Measurements from ENCODE around the gene LCN2.
"Not testable (repeated sequence)": the region's sequence is repeated elsewhere in the genome, so short reads cannot be mapped to it uniquely, and the experiment has no call there.

LCN2 gene

DNA sequence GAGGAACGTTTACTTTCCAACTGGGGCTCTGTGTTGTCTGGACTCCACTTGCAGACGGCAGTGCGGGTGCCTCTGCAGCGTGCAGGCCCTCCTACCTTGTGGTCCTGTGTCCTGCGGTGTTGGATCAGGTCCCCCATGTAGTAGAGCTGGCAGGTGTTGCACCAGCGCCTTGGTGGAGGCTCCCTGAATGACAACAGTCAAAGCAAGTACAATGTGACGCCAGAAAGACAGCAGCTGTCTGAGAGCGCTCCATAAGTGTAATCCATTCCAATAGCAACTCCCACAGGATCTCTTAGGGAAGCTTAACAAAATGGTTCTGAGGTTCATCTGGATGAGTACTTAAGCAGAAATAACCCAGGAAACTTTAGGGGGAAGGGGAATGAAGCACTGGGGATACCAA lies 20.7 kb downstream of the LCN2 start:
- DNase-seq = no peak

DNA sequence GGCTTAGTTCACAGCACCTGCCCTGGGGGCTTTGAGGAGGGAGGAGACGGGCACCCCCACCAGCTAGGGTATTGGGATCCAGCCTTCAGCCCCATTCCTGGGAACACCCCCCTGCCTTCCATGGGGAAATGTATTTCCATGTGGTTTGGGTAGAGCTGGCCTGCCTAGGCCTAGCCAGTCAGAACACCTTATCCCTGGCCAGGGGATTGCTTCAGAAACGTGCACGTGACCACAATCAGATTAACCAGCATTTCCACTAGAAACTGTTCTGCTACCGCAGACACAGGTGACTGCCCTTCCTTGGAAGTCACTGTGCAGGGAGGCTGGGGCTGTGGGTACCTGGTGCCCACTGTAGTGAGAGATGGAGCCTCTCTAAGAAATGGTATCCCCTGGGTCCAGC lies 24.8 kb downstream of the LCN2 start:
- DNase-seq = no peak

- DNase-seq = no peak
Observed at GRCh38 chr9:128175102-128175563, 25.9 kb downstream of the LCN2 start.

GRCh38 chr9:128175726-128176125 lies 26.5 kb downstream of the LCN2 start:
- DNase-seq = no peak

DNA sequence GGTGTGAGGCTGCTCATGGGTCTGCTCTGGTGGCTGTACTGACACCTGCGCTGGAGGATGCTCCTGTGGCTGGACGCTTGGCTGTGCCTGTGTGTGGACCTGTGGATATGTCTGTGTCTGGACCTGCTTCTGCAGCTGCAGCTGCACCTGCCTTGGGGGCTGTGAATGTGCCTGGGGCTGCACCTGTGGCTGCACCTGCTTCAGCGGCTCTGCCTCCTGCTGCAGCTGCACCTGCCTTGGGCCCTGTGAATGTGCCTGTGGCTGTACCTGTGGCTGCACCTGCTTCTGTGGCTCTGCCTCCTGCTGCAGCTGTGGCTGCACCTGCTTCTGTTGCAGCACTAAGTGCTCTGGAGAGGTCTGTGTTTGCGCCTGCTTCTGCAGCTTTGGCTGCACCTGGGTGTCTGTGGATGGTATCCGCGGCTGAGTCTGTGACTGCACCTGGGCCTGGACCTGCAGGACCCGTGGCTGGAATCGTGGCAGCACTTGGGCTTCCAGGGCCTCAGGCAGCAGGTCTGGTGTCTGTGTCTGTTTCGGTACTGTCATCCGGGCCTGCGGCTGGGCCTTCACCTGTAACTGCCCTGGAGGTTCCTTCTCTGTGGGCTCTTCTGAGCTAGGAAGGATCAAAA lies 29.7 kb downstream of the LCN2 start:
- no peak for DNase-seq

- no peak for DNase-seq
Observed at GRCh38 chr9:128180001-128180400, 30.7 kb downstream of the LCN2 start.

- DNase-seq = no peak
Observed at GRCh38 chr9:128180447-128180846, 31.2 kb downstream of the LCN2 start.

- DNase-seq = not testable (repeated sequence)
Observed at GRCh38 chr9:128181480-128181879, 32.2 kb downstream of the LCN2 start.

DNA sequence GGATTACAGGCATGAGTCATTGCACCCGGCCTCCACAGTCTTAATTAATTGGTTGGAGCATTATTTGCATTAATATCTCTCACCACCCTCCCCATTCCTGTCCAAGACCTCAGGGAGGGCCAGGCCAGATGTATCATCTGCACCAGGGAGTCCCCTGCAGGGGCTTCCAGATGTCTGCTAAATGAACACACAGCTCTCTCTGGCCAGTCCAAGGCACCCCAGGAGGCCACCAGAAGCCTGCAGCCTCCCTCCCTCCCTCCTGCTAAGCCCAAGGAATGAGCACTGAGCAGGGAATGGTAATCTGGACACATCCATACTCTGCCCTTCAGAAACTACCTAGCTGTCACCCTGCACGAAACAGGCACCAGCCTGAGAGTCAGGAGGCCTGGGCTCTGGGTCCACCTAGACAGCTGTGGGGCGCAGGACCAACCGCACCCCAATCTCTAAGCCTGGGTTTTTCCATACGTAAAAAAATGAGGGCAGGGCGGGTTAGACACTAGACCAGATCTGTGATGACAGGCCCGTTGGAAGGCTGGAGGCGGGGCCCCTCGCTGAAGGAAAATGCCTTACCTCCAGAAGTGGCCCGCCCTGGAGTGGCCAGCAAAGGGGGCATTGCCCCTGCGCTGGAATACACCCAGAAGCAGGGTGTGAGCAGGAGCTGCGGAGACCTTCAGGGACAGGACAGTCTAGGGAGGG lies 33.8 kb downstream of the LCN2 start:
- no peak for DNase-seq

GRCh38 chr9:128185979-128186965 lies 37.0 kb downstream of the LCN2 start:
- DNase-seq = no peak

GRCh38 chr9:128187361-128187760 lies 38.1 kb downstream of the LCN2 start:
- no peak for DNase-seq

DNA sequence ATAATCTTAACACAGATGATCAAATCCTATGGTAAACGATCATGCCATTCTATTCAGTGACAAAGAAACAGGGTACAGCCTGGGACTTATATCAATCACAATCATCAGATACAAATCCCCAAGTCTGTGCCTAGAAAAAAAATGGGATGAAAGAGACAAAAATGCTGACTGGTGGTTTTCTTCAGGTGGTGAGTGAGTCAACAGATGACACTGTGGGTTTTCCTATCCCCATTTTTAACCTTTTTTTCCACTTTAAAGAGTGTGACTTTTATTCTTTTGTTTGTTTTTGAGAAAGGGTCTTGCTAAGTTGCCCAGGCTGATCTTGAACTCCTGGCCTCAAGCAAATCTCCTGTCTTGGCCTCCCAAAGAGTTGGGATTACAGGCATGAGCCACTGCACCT lies 39.0 kb downstream of the LCN2 start:
- DNase-seq = no peak

GRCh38 chr9:128190013-128190412 lies 40.8 kb downstream of the LCN2 start:
- DNase-seq = no peak

DNA sequence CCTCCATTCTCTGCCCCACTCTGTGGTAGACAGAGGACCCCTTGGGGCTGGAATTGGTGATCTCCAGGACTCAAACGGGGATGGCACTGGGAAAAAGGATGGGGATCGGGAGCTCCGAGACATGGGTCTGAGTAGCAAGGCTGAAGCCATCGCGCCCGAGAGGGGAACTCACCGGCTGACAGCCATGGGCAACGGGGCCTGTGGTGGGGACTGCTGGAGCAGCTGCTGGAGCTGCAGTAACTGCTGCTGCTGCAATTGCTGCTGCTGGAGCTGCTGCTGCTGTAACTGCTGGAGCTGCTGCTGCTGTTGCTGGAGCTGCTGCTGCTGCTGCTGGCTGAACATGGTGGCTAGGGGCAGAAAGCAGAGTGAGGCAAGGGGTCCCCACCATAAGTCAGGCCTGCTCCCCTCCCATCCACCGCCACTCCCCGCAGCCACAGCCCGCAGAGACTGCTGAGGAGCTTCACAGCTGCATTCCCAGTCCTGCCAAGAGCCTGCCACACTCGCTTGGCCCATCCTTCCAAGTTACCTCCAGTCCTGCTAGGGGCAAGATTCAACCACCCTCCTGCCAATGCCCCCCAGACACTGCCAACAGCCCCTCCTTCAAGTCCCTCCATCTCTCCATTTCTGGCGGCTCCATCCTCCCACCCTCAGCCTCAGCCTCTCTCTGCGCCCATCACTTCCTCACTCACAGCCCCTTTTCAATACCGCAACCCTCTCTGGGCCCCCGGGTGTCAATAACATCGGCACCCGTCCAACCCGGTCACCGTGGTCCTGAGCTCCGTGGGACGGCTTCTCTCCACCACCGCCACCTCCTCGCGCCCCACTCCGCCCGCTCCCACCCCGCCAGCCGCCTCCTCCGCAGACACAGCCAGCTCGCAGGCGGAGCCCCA lies 41.5 kb downstream of the LCN2 start:
- DNase-seq = peak; percentile 40

DNA sequence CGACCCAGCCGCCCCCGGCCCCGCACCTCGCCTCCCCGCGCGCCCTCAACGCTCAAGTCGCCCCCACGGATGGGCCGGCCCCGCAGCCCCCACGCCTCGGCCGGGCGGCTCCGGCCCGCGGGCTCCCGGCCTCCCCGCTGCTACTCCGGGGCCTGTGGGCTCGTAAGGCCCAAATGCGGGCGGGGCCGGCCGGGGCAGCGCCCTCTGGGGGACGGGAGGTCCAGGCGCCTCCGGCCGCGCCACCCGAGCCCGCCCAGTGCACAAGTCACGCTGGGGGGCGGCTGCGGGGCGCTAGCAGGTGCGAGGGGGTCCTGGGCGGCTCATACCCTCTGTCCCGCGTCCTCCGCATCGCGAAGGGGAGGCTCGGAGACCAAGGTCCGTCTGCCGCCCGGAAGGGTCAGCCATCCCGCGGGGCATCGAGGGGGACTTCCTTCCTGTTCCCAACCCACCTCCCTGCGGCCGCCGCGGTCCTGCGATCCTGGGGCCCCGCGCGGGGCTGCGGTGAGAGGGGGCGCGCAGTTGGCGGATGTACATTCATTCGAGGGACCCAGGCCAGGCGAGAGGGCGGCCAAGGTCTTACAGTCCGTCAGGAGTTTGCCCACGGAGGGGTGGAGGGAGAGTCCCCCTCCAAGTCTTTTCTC lies 42.3 kb downstream of the LCN2 start, which contains the start of gene CIZ1:
TSS of gene CIZ1 (minus strand) at position 167 of the 641 bp plus-strand sequence. CDS start 715 bp downstream, outside the sequence.
- DNase-seq = peak; percentile 56

GRCh38 chr9:128192601-128193371 lies 43.5 kb downstream of the LCN2 start:
- peak; percentile 84 for DNase-seq

DNA sequence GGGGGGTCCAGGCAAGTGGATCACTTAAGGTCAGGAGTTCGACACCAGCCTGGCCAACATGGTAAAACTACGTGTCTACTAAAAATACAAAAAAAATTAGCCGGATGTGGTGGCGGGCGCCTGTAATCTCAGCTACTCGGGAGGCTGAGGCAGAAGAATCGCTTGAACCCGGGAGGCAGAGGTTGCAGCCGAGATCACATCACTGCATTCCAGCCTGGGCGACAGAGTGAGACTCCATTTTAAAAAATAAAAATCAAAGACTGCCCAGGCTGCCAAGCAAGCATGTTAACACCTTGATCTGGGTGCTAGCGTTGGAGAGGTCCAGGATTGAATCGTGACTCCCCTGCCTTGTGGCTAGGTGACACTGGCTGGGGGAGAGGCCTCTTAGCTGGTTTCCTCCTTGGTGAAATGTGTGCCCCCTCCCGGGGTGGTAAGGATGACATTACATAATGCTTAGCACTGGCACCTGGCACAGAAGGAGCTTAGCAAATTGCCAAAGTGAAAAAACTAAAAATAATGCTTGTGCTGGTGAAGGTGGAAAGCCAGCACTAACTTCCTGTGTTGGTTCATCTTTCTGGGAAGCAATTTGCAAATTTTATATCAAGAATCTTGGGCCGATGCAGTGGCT lies 44.3 kb downstream of the LCN2 start:
- DNase-seq = no peak

- DNase-seq = no peak
Observed at GRCh38 chr9:128201441-128202369, 52.5 kb downstream of the LCN2 start.

DNA sequence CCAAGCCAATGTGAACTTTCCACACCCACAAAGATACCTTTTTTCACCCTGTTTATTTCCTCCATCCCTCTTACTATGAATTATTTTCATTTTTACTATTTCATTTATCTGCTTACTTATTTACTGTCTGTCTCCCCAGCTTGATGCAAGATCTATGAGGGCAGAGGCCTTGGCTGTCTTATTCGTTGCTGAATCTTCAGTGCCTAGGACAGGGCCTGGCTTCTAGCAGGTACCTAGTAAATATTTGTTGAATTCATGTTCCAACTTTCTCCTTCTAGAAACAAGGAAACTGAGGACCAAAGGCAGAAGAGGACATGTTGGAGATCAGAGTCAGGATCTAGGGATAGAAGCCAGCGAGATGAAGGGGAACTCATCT lies 53.4 kb downstream of the LCN2 start:
- DNase-seq = no peak
